OCI-LY3 (cell line): ENCODE measurements around the gene PDYN.

Experiments
- CTCF ChIP-seq: fragments of 200-600, 300-600 bp; sonication (generic); IDR thresholded peaks from 2 replicates; pipeline ENCODE4 v1.5.1; 2014; ENCODE audit warnings: antibody characterized with exemption, low read length, low read depth
- EZH2phosphoT487 ChIP-seq: fragments of 200-600 bp; shearing (Covaris generic); IDR thresholded peaks from 2 replicates; pipeline ENCODE4 v1.6.1; 2018; ENCODE audit warnings: antibody characterized with exemption, mixed run types, low read depth

GRCh38 chr20:1943275-1944002, 50.4 kb downstream of the PDYN start:
- TF ChIP-seq CTCF: no peak
- no peak for TF ChIP-seq EZH2phosphoT487
